Gastroesophageal sphincter (tissue), 4 donors: Measurements from ENCODE around the gene SLC8A2. TPM values are rescaled to one million over a fixed set of nuclear protein-coding genes. Genes with fewer than 3 reads are reported as not detected.
A peak's percentile ranks its signal among the peaks of the same experiment; 100 is the strongest.

Source experiments
- ATAC-seq: fragments of 150-250 bp; one replicate; pipeline ENCODE4 v1.9.1; 2016; ENCODE audit warnings: mild to moderate bottlenecking, moderate library complexity
- H3K27ac ChIP-seq, 4 donors: fragments of 200-600 bp; sonication (generic) in 3 of 4; 1 replicate in 3 of 4; 2 replicates in 1 of 4; pipeline ENCODE4 v1.5.1; 2016 to 2019
- H3K27me3 ChIP-seq: fragments of 200-600 bp; sonication (generic); one replicate; pipeline ENCODE4 v1.5.1; 2019
- H3K36me3 ChIP-seq, 2 donors: fragments of 200-600 bp; sonication (generic); one replicate each; pipeline ENCODE4 v1.5.1; 2019; ENCODE audit warnings: control low read depth in 1 of 2
- H3K4me1 ChIP-seq, 3 donors: fragments of 200-600 bp; sonication (generic); 1 replicate in 2 of 3; 2 replicates in 1 of 3; pipeline ENCODE4 v1.5.1; 2016 to 2019; ENCODE audit warnings: control low read depth in 2 of 3
- H3K4me3 ChIP-seq, 2 donors: fragments of 200-600 bp; sonication (generic); one replicate each; pipeline ENCODE4 v1.5.1; 2019; ENCODE audit warnings: mild to moderate bottlenecking in 1 of 2, moderate library complexity in 1 of 2
- H3K9me3 ChIP-seq, 3 donors: fragments of 200-600 bp; sonication (generic); one replicate each; pipeline ENCODE4 v1.5.1; 2017 to 2019; ENCODE audit warnings: control low read depth in 2 of 3
- CTCF ChIP-seq, 4 experiments: fragments of 200-600 bp in 2 of 4; fragments of 450-650 bp in 2 of 4; sonication (generic) in 1 of 4; IDR thresholded peaks; one replicate each; pipeline ENCODE4 v1.5.1; 2017 to 2019; ENCODE audit warnings: antibody characterized with exemption in 4 of 4, mild to moderate bottlenecking in 2 of 4, moderate library complexity in 2 of 4
- EP300 ChIP-seq: sonication (generic); formaldehyde crosslinking; IDR thresholded peaks from one replicate; pipeline ENCODE4 v1.6.1; 2017; ENCODE audit warnings: antibody characterized with exemption, mild to moderate bottlenecking
- POLR2A ChIP-seq, 2 donors: fragments of 450-650 bp; IDR thresholded peaks; one replicate each; pipeline ENCODE4 v1.6.1; 2017; ENCODE audit warnings: antibody characterized with exemption in 2 of 2, mild to moderate bottlenecking in 2 of 2, moderate library complexity in 1 of 2
- POLR2AphosphoS5 ChIP-seq: sonication (generic); formaldehyde crosslinking; IDR thresholded peaks from one replicate; pipeline ENCODE4 v1.6.1; 2017; ENCODE audit warnings: antibody characterized with exemption
- WGBS, 2 donors: methylation state at CpG; one replicate each; pipeline ENCODE4 v1.1.5; 2018; ENCODE audit warnings: low coverage in 1 of 2; 5-methylcytosine and 5-hydroxymethylcytosine counted together
- total RNA-seq, 4 donors: library from RNA; depleted of rRNA; stranded (reverse); fragments of >200 nt; gene quantifications; one replicate each; pipeline ENCODE4 v1.1.0, GENCODE V29; 2016

The SLC8A2 gene
- total RNA-seq, 4 donors from 2014 or later: 6.5 to 19.9 (median 9.5) TPM

DNA sequence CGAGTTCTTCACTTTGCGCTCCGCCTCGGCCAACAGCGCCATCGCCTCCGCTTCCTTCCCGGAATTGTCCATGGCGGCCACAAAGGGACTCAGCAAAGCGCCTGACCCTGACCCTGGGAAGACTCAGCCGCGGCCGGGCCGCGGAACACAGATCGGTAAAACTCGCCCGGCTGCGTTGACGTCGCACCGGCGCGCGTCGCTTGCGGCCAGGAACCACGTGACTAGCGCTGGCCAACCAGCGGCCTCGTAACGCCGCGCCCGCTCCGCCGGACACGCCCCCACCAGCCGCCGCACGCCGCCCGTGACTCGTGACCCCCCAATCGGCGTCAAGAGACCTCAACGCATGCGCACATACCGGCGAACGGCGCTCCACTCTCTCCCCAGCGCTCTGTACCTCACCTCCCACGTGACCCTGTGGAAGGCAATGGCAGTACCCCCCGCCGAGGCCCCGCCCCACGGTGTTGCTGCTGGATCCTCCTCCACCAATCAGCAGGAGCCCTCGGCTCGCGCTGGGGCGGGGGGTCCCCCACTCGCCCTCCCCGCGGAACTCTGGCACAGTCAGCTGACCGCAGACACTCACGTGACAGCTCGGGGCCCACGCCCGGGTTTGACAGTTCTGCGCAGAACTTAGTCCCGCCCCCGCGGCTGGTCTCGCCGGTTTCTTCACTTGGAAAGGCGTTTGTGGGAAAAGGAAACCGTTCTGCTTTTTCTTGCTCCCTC, 43.3 kb upstream of the SLC8A2 start, which contains the start of gene NAPA:
Gene NAPA (minus strand): TSS at position 195 of the 720 bp plus-strand sequence. CDS start 123 bp downstream, at position 72.
- Histone ChIP-seq H3K4me3 (peak within 1 kb of the TSS; percentile 76 to 97), H3K36me3 (no peaks in the 10 kb centered on the region), H3K27me3 (peaks cover 2% of the 10 kb centered on the region), H3K27ac (peak within 1 kb of the TSS; percentile 95 to 99 (median 98)), H3K9me3 (no peaks in the 10 kb centered on the region), H3K4me1 (peaks cover 7 to 50% (median 35%) of the 10 kb centered on the region in 3 donors)
- TF ChIP-seq POLR2A (IDR thresholded peaks at IDR 0.05) (peak; percentile 94), POLR2AphosphoS5 (peak; percentile 94), CTCF (IDR thresholded peaks at IDR 0.05) (peak in 1 of 4 experiments; percentile 0), EP300 (no peak)
- 0% methylated on average over 1 to 6 of the region's 78 CpGs for WGBS, 2 donors
- peak; percentile 97 for ATAC-seq

- ATAC-seq: no peak
- peaks cover 7 to 57% (median 43%) of the 10 kb centered on the region in 3 donors for H3K4me1 ChIP-seq
- WGBS, 2 donors: 0 to 3% methylated on average over 8 to 21 of the region's 40 CpGs
These were observed 42.6 kb upstream of the SLC8A2 start for GRCh38 chr19:47514151-47514868.

DNA sequence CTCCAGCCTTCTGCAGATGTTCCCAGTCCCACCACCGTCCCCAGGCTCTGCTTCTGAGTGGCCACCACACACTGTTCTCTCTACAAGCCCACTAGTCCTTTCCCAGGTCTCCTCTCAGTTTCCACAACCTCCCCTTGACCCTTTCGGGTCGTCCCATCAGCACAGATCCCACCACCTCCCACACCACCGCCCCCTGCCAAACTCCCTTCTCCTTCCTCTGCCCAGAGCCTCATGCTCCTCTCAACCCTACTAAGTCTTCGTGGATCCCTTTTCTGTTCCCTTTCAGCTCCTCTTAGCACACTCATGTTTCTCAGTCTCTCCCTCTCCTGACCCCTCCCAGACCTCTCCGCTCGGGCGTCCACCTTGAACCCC, 41.2 kb upstream of the SLC8A2 start:
- peak overlapping the region; percentile 18 to 99 (median 89) for H3K27ac ChIP-seq
- H3K36me3 ChIP-seq: no peaks in the 10 kb centered on the region
- H3K9me3 ChIP-seq: no peaks in the 10 kb centered on the region
- peak overlapping the region in 1 of 2 donors; percentile 97 for H3K4me3 ChIP-seq
- ATAC-seq: no peak
- no peaks in the 10 kb centered on the region for H3K27me3 ChIP-seq
- 50 to 58% methylated on average over 7 to 8 of the region's 8 CpGs for WGBS, 2 donors
- H3K4me1 ChIP-seq: peaks cover 7 to 71% (median 55%) of the 10 kb centered on the region in 3 donors
- TF ChIP-seq POLR2A (IDR thresholded peaks at IDR 0.05): no peak
- no peak for TF ChIP-seq POLR2AphosphoS5
- TF ChIP-seq CTCF (IDR thresholded peaks at IDR 0.05): no peak
- TF ChIP-seq EP300: no peak

More at GRCh38 chr19:47514151-47514868, 42.6 kb upstream of the SLC8A2 start:
- Histone ChIP-seq H3K36me3 (no peaks in the 10 kb centered on the region), H3K9me3 (no peaks in the 10 kb centered on the region), H3K27me3 (no peaks in the 10 kb centered on the region), H3K27ac (peak overlapping the region; percentile 95 to 99 (median 98)), H3K4me3 (peak overlapping the region; percentile 76 to 97)
- TF ChIP-seq POLR2AphosphoS5 (no peak), POLR2A (IDR thresholded peaks at IDR 0.05) (no peak), EP300 (no peak), CTCF (IDR thresholded peaks at IDR 0.05) (peak in 1 of 4 experiments; percentile 13)

- peak overlapping the region in 1 of 2 donors; percentile 97 for H3K4me3 ChIP-seq
These were observed 40.7 kb upstream of the SLC8A2 start for GRCh38 chr19:47512183-47512947.

More at GRCh38 chr19:47512183-47512947, 40.7 kb upstream of the SLC8A2 start:
- 38% methylated on average over 7 to 8 of the region's 11 CpGs for WGBS, 2 donors
- H3K36me3 ChIP-seq: no peaks in the 10 kb centered on the region
- H3K27me3 ChIP-seq: no peaks in the 10 kb centered on the region
- peak overlapping the region; percentile 18 to 99 (median 89) for H3K27ac ChIP-seq
- H3K9me3 ChIP-seq: no peaks in the 10 kb centered on the region
- peaks cover 7 to 76% (median 60%) of the 10 kb centered on the region in 3 donors for H3K4me1 ChIP-seq
- no peak for ATAC-seq
- TF ChIP-seq POLR2AphosphoS5 (no peak), EP300 (no peak), POLR2A (IDR thresholded peaks at IDR 0.05) (no peak), CTCF (IDR thresholded peaks at IDR 0.05) (no peak)
